Erythroblast (primary cell): ENCODE measurements around the gene RNF186.

Experiments
- GATA1 ChIP-seq: IDR thresholded peaks from 2 replicates; pipeline ENCODE4 v1.6.1; 2011; ENCODE audit warnings: low read depth, mild to moderate bottlenecking, control low read depth, low read length, moderate library complexity
- POLR2A ChIP-seq: IDR thresholded peaks from 2 replicates; pipeline ENCODE4 v1.6.1; 2011; ENCODE audit warnings: mild to moderate bottlenecking, low read length

DNA sequence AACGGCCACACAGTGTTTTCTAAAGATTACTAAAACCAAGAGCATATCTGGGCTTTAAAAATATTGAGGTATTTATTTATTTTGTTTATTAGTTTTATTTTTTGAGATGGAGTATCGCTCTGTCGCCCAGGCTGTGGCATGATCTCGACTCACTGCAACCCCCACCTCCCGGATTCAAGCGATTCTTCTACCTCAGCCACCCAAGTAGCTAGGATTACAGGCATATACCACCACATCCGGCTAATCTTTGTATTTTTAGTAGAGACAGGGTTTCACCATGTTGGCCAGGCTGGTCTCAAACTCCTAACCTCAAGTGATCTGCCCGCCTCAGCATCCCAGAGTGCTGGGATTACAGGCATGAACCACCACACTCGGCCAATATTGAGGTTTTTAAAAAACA, 39.3 kb downstream of the RNF186 start:
- TF ChIP-seq POLR2A, result no peak
- TF ChIP-seq GATA1, result no peak
